ENCODE measurements around the gene ADAM10. TPM values are rescaled to one million over a fixed set of nuclear protein-coding genes. Genes with fewer than 3 reads are reported as not detected.

Gene ADAM10
- total RNA-seq, 1 experiment from 2014 or later = 159 TPM

DNA sequence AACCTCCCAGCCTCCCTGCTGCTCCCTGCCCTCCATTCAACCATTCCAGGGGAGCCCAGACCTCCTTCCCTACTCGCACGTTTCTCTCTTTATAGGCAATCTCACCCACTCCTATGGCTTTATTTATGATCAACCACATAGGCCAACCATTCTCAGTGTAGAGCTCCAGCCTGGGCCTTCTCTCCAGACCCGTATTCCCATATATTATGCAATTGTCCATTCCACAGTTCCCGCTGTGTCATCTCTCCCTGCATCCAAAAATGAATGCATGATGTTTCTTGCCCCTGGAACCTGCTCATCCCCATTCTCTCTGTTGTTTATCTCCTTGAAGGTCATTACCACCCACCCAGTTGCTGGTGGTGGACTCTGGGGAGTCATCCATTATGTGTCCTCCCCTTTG, 177.0 kb downstream of the ADAM10 start:
- TF ChIP-seq, protein P1, sequence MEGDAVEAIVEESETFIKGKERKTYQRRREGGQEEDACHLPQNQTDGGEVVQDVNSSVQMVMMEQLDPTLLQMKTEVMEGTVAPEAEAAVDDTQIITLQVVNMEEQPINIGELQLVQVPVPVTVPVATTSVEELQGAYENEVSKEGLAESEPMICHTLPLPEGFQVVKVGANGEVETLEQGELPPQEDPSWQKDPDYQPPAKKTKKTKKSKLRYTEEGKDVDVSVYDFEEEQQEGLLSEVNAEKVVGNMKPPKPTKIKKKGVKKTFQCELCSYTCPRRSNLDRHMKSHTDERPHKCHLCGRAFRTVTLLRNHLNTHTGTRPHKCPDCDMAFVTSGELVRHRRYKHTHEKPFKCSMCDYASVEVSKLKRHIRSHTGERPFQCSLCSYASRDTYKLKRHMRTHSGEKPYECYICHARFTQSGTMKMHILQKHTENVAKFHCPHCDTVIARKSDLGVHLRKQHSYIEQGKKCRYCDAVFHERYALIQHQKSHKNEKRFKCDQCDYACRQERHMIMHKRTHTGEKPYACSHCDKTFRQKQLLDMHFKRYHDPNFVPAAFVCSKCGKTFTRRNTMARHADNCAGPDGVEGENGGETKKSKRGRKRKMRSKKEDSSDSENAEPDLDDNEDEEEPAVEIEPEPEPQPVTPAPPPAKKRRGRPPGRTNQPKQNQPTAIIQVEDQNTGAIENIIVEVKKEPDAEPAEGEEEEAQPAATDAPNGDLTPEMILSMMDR (conservative IDR thresholded peaks at IDR 0.05) = no peak
- Mint-ChIP-seq H3K27me3 (ENCODE audit: low read depth) (no peaks in the 10 kb centered on the region), H3K36me3 (ENCODE audit: insufficient read depth in 1 of 3, low read depth in 3 of 3) (no peaks in the 10 kb centered on the region; a peak in 1 of 7 replicates)

More for the DNA sequence above, 177.0 kb downstream of the ADAM10 start:
- Histone ChIP-seq H2BK20ac (ENCODE audit: low read depth, low read length, poor library complexity, severe bottlenecking) (no peak overlapping the region), H4K8ac (replicated peaks; ENCODE audit: insufficient read length, low read depth, low read length) (no peak overlapping the region), H3K9me3 (ENCODE audit: control insufficient read depth, low read depth, low read length) (no peaks in the 10 kb centered on the region), H3K14ac (ENCODE audit: insufficient read depth, low read length) (no peak overlapping the region), H3K18ac (ENCODE audit: insufficient read length, low read depth, low read length) (no peak overlapping the region), H2BK120ac (ENCODE audit: low read depth, low read length, poor library complexity, severe bottlenecking) (no peak overlapping the region), H4K91ac (ENCODE audit: insufficient read length, low read depth, low read length) (no peak overlapping the region), H3K79me1 (ENCODE audit: insufficient read depth, low read depth, low read length, poor library complexity, severe bottlenecking) (no peaks in the 10 kb centered on the region), H3K27me3 (ENCODE audit: insufficient read depth, low read length) (no peaks in the 10 kb centered on the region), H2BK15ac (ENCODE audit: low read depth, low read length) (no peak overlapping the region), H2BK5ac (ENCODE audit: insufficient read length, low read length) (no peak overlapping the region), H3K4me1 (ENCODE audit: insufficient read depth, low read length) (no peaks in the 10 kb centered on the region), H2AK5ac (ENCODE audit: insufficient read length, low read length) (no peak overlapping the region), H4K20me1 (ENCODE audit: control insufficient read depth, insufficient read depth, insufficient read length) (no peaks in the 10 kb centered on the region), H3K9ac (ENCODE audit: extremely low read depth, insufficient read length, low read length) (no peak overlapping the region), H3K56ac (ENCODE audit: insufficient read length, low read depth, low read length) (no peak overlapping the region), H3T11ph (ENCODE audit: low read length) (no peak overlapping the region), H3K27ac (ENCODE audit: insufficient read length, low read depth, low read length) (no peak overlapping the region), H3K4ac (ENCODE audit: low read depth, low read length) (no peak overlapping the region), H4K5ac (ENCODE audit: insufficient read length, low read depth, low read length) (no peak overlapping the region), H2BK12ac (ENCODE audit: insufficient read length, low read depth, low read length) (no peak overlapping the region), H3K79me2 (ENCODE audit: insufficient read depth, low read length) (no peaks in the 10 kb centered on the region), H3K23ac (ENCODE audit: insufficient read length, low read depth, low read length) (no peak overlapping the region), H3K4me2 (ENCODE audit: insufficient read depth, insufficient read length, low read length) (no peak overlapping the region), H2AFZ (ENCODE audit: low read length) (no peak overlapping the region), H3K23me2 (ENCODE audit: insufficient read length, low read depth, low read length, poor library complexity, severe bottlenecking) (no peaks in the 10 kb centered on the region)
- no peak overlapping the region; a peak in 2 of 7 replicates for H3K27ac Mint-ChIP-seq
- no peak overlapping the region for H3K4me3 Mint-ChIP-seq
- no peaks in the 10 kb centered on the region; a peak in 1 of 5 replicates for H3K9me3 Mint-ChIP-seq
- no CpG with 5 or more reads among the region's 4 CpGs for WGBS (ENCODE audit: extremely low coverage, insufficient read length, low lambda C conversion rate)
- no peaks in the 10 kb centered on the region; a peak in 1 of 4 replicates for H3K4me1 Mint-ChIP-seq
- DNase-seq = no peak

All from H9 (cell line).